Measurements from ENCODE around the gene SULT6B1. TPM values are rescaled to one million over a fixed set of nuclear protein-coding genes. Genes with fewer than 3 reads are reported as not detected.
A peak's percentile ranks its signal among the peaks of the same experiment; 100 is the strongest.
"Not testable (repeated sequence)": the region's sequence is repeated elsewhere in the genome, so short reads cannot be mapped to it uniquely, and the experiment has no call there.

SULT6B1 gene
- total RNA-seq, 1 donor from 2014 or later, result not detected

- Histone ChIP-seq H3K36me3 (peaks cover 3 to 79% of the 10 kb centered on the region in 2 donors), H3K9me3 (peaks cover 3% of the 10 kb centered on the region), H3K27me3 (no peaks in the 10 kb centered on the region), H3K4me1 (peaks cover 4% of the 10 kb centered on the region), H3K27ac (no peak overlapping the region), H3K4me3 (no peak overlapping the region)
- DNase-seq (ENCODE audit: extremely low spot score in 2 of 2), result no peak
- no peak for TF ChIP-seq CTCF (IDR thresholded peaks at IDR 0.05)
- TF ChIP-seq POLR2AphosphoS5 (IDR thresholded peaks at IDR 0.05; ENCODE audit: insufficient read depth in 1 of 2, low read depth in 1 of 2), result no peak
- no peak for TF ChIP-seq POLR2A (IDR thresholded peaks at IDR 0.05)
- intact Hi-C loops (cut with DNase I), result no loop called here
Measured at GRCh38 chr2:37203708-37204107, 15.2 kb upstream of the SULT6B1 start.

- Histone ChIP-seq H3K27ac (no peak overlapping the region), H3K27me3 (no peaks in the 10 kb centered on the region), H3K36me3 (peaks cover 3 to 61% of the 10 kb centered on the region in 2 donors), H3K4me1 (peaks cover 21% of the 10 kb centered on the region), H3K4me3 (no peak overlapping the region), H3K9me3 (no peaks in the 10 kb centered on the region)
- intact Hi-C loops (cut with DNase I), result no loop called here
- TF ChIP-seq POLR2AphosphoS5 (IDR thresholded peaks at IDR 0.05; ENCODE audit: insufficient read depth in 1 of 2, low read depth in 1 of 2) (no peak), CTCF (IDR thresholded peaks at IDR 0.05) (no peak), POLR2A (IDR thresholded peaks at IDR 0.05) (no peak)
- no peak for DNase-seq (ENCODE audit: extremely low spot score in 2 of 2)
Measured at GRCh38 chr2:37201766-37202165, 13.3 kb upstream of the SULT6B1 start.

- TF ChIP-seq POLR2AphosphoS5 (IDR thresholded peaks at IDR 0.05; ENCODE audit: insufficient read depth in 1 of 2, low read depth in 1 of 2) (no peak), POLR2A (IDR thresholded peaks at IDR 0.05) (no peak), CTCF (IDR thresholded peaks at IDR 0.05) (no peak)
- DNase-seq (ENCODE audit: extremely low spot score in 2 of 2), result no peak
- Histone ChIP-seq H3K27ac (no peak overlapping the region), H3K9me3 (no peaks in the 10 kb centered on the region), H3K4me3 (no peak overlapping the region), H3K36me3 (peaks cover 3 to 55% of the 10 kb centered on the region in 2 donors), H3K27me3 (no peaks in the 10 kb centered on the region), H3K4me1 (peaks cover 21% of the 10 kb centered on the region)
- intact Hi-C loops (cut with DNase I), result no loop called here
Measured at GRCh38 chr2:37201208-37201607, 12.7 kb upstream of the SULT6B1 start.

GRCh38 chr2:37198681-37199065, 10.2 kb upstream of the SULT6B1 start:
- intact Hi-C loops (cut with DNase I), result no loop called here
- Histone ChIP-seq H3K27ac (no peak overlapping the region), H3K9me3 (no peaks in the 10 kb centered on the region), H3K4me1 (peaks cover 21% of the 10 kb centered on the region), H3K27me3 (no peaks in the 10 kb centered on the region), H3K4me3 (no peak overlapping the region), H3K36me3 (peaks cover 3 to 31% of the 10 kb centered on the region in 2 donors)
- no peak for TF ChIP-seq CTCF (IDR thresholded peaks at IDR 0.05)
- no peak for TF ChIP-seq POLR2AphosphoS5 (IDR thresholded peaks at IDR 0.05; ENCODE audit: insufficient read depth in 1 of 2, low read depth in 1 of 2)
- TF ChIP-seq POLR2A (IDR thresholded peaks at IDR 0.05), result no peak
- no peak for DNase-seq (ENCODE audit: extremely low spot score in 2 of 2)

- Histone ChIP-seq H3K27ac (peak within 1 kb of the TSS; percentile 91), H3K27me3 (no peaks in the 10 kb centered on the region), H3K9me3 (no peaks in the 10 kb centered on the region), H3K36me3 (peaks cover 3 to 12% of the 10 kb centered on the region in 2 donors), H3K4me1 (peaks cover 21% of the 10 kb centered on the region), H3K4me3 (peak within 1 kb of the TSS; percentile 81 to 93)
- intact Hi-C loops (cut with DNase I), result no loop called here
- no peak for TF ChIP-seq CTCF (IDR thresholded peaks at IDR 0.05)
- TF ChIP-seq POLR2A (IDR thresholded peaks at IDR 0.05), result peak in 1 of 2 donors; percentile 80
- peak; percentile 70 to 94 for TF ChIP-seq POLR2AphosphoS5 (IDR thresholded peaks at IDR 0.05; ENCODE audit: insufficient read depth in 1 of 2, low read depth in 1 of 2)
- no peak for DNase-seq (ENCODE audit: extremely low spot score in 2 of 2)
Measured at GRCh38 chr2:37196320-37197195, 8.1 kb upstream of the SULT6B1 start, which contains the start of gene CEBPZOS. Gene CEBPZOS (plus strand): TSS chr2:37196496. CDS start chr2:37199705, 3,209 bp downstream.

- H3K9me3 ChIP-seq; DNase-seq (ENCODE audit: extremely low spot score in 2 of 2); intact Hi-C loops (cut with DNase I); H3K36me3 ChIP-seq; H3K27me3 ChIP-seq: not testable (repeated sequence)
- peak overlapping the region; percentile 91 for H3K27ac ChIP-seq
- H3K4me3 ChIP-seq, result peak overlapping the region; percentile 81 to 93
- peaks cover 21% of the 10 kb centered on the region for H3K4me1 ChIP-seq
Measured at GRCh38 chr2:37195862-37196319, 7.4 kb upstream of the SULT6B1 start.
